Nephron (organoid): ENCODE data around the gene SUPT3H.
"Not testable (repeated sequence)": the region's sequence is repeated elsewhere in the genome, so short reads cannot be mapped to it uniquely, and the experiment has no call there.

Experiments used
- H3K27ac Mint-ChIP-seq, 3 experiments: 2 replicates each; pipeline ENCODE4 v1.8.0; 2020; ENCODE audit warnings: mixed read lengths in 3 of 3, mild to moderate bottlenecking in 2 of 3, moderate library complexity in 1 of 3
- H3K27me3 Mint-ChIP-seq: 2 replicates; pipeline ENCODE4 v1.8.0; 2021; ENCODE audit warnings: low read depth, mild to moderate bottlenecking, moderate library complexity, mixed read lengths
- H3K36me3 Mint-ChIP-seq: 2 replicates; pipeline ENCODE4 v1.8.0; 2020; ENCODE audit warnings: low read depth, mixed read lengths
- H3K4me1 Mint-ChIP-seq: 2 replicates; pipeline ENCODE4 v1.8.0; 2020; ENCODE audit warnings: mixed read lengths
- H3K4me3 Mint-ChIP-seq, 3 experiments: 2 replicates each; pipeline ENCODE4 v1.8.0; 2020; ENCODE audit warnings: mild to moderate bottlenecking in 3 of 3, mixed read lengths in 3 of 3, moderate library complexity in 2 of 3
- H3K9me3 Mint-ChIP-seq: 2 replicates; pipeline ENCODE4 v1.8.0; 2020; ENCODE audit warnings: mixed read lengths
- CTCF ChIP-seq, 3 experiments: fragments of 200-600 bp; sonication (generic); IDR thresholded peaks; one replicate each; pipeline ENCODE4 v1.5.0; 2021; ENCODE audit warnings: antibody characterized with exemption in 3 of 3; ENCODE audit not compliant: unreplicated experiment in 3 of 3

Gene SUPT3H

DNA sequence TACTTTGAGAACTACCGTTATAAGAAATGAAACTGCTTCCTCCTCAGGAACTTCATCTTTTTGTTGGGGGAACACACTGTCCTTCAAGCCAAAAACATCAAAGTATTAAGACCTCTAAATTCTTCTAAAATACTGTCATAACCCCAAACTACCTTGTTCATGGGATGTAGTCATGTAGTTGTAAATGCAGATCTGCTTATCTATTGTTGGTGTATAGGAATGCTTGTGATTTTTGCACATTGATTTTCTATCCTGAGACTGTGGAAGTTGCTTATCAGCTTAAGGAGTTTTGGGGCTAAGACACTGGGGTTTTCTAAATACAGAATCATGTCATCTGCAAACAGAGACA is 332.5 kb downstream of the SUPT3H start:
- no peaks in the 10 kb centered on the region for H3K4me1 Mint-ChIP-seq
- no peak overlapping the region for H3K4me3 Mint-ChIP-seq
- no peaks in the 10 kb centered on the region for H3K9me3 Mint-ChIP-seq
- no peak overlapping the region for H3K27ac Mint-ChIP-seq
- H3K36me3 Mint-ChIP-seq = no peaks in the 10 kb centered on the region
- no peaks in the 10 kb centered on the region for H3K27me3 Mint-ChIP-seq
- TF ChIP-seq CTCF (IDR thresholded peaks at IDR 0.05; ENCODE audit: unreplicated experiment in 3 of 3) = no peak

DNA sequence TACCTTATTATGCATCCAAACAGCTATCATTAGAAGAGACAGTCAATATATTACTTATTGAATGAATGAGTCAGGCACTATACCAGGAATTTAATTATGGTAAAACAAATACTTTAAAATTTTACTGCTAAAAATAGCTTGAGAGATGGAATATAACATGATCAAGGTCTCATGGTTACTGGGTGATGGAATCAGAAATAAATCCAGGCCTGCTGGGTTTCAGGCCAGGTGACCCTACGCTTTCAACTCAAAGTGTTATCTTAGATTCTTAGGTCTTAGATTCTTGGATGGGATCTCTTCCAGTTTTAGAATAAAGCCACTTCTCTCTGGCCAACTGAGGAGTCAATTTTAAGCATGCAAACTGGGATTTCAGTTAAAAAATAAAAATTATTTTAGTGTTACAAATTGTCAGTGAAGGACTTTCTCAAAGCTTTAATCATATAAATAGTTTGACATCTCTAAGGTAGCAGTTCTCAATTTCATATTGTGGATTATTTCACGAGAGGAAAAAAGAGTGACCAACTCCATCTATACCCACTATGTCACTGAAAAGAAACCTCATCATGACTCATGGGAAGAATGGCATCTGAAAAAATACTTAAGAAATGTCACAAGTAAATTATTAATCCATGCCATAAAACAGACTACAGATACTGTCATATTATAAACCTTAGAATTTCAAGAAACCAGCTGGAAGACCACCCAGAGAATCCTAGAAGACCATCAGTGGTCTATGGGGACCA is 333.1 kb downstream of the SUPT3H start:
- TF ChIP-seq CTCF (IDR thresholded peaks at IDR 0.05; ENCODE audit: unreplicated experiment in 3 of 3) = no peak
- Mint-ChIP-seq H3K36me3 (no peaks in the 10 kb centered on the region), H3K4me3 (no peak overlapping the region), H3K9me3 (no peaks in the 10 kb centered on the region), H3K27ac (no peak overlapping the region), H3K4me1 (no peaks in the 10 kb centered on the region), H3K27me3 (no peaks in the 10 kb centered on the region)

DNA sequence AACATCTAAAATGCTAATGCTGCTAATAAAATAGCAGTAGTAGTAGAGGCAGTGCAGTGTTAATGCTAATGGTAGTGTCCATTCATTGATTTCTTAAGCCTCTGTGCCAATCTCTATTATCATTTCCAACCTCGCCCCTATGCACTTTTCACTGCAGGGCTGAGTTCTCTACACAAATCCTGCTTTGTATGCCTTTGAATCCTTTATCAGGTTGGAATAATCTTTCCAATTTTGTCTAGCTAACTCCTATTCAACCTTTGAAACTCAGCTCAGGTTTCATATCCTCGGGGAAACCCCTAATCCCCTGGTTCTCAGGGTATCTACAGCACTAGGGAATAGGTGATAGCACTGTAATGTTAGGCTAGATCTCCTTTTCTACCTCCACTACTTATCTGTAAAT is 333.6 kb downstream of the SUPT3H start:
- H3K36me3 Mint-ChIP-seq = no peaks in the 10 kb centered on the region
- no peaks in the 10 kb centered on the region for H3K9me3 Mint-ChIP-seq
- no peaks in the 10 kb centered on the region for H3K27me3 Mint-ChIP-seq
- H3K4me3 Mint-ChIP-seq = no peak overlapping the region
- no peak for TF ChIP-seq CTCF (IDR thresholded peaks at IDR 0.05; ENCODE audit: unreplicated experiment in 3 of 3)
- H3K27ac Mint-ChIP-seq = no peak overlapping the region
- no peaks in the 10 kb centered on the region for H3K4me1 Mint-ChIP-seq

GRCh38 chr6:45042673-45043072 is 335.1 kb downstream of the SUPT3H start:
- H3K4me3 Mint-ChIP-seq, H3K4me1 Mint-ChIP-seq, H3K9me3 Mint-ChIP-seq, H3K36me3 Mint-ChIP-seq, H3K27me3 Mint-ChIP-seq, H3K27ac Mint-ChIP-seq: not testable (repeated sequence)

DNA sequence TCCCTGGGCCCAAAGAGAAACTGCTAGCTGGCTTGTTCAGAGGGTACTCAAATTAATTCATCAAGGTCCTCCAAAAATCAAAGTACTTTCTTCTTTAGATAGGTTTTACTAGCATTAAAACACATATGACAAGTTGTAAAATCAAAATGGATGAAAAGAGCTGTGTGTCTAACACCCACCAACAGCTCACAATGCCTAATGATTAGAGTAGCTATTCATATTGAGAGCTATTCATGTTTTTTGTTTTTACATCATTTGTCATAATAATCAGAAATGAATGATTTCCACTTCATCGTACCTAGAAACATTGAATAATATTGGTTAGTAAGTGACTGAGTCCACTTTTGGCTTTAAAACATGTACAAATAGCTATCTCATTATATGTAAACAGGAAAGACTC is 339.5 kb downstream of the SUPT3H start:
- TF ChIP-seq CTCF (IDR thresholded peaks at IDR 0.05; ENCODE audit: unreplicated experiment in 3 of 3) = no peak
- Mint-ChIP-seq H3K9me3 (no peaks in the 10 kb centered on the region), H3K27ac (no peak overlapping the region), H3K4me3 (no peak overlapping the region), H3K27me3 (no peaks in the 10 kb centered on the region), H3K36me3 (no peaks in the 10 kb centered on the region), H3K4me1 (no peaks in the 10 kb centered on the region)

- H3K36me3 Mint-ChIP-seq = no peaks in the 10 kb centered on the region
- H3K9me3 Mint-ChIP-seq = no peaks in the 10 kb centered on the region
- TF ChIP-seq CTCF (IDR thresholded peaks at IDR 0.05; ENCODE audit: unreplicated experiment in 3 of 3) = no peak
- H3K27ac Mint-ChIP-seq = no peak overlapping the region
- no peaks in the 10 kb centered on the region for H3K4me1 Mint-ChIP-seq
- H3K27me3 Mint-ChIP-seq = no peaks in the 10 kb centered on the region
- H3K4me3 Mint-ChIP-seq = no peak overlapping the region
These were observed 341.6 kb downstream of the SUPT3H start for GRCh38 chr6:45036103-45036502.
